CD4-positive, alpha-beta memory T cell (primary cell): ENCODE data around the gene UBALD2. TPM values are rescaled to one million over a fixed set of nuclear protein-coding genes. Genes with fewer than 3 reads are reported as not detected.
A peak's percentile ranks its signal among the peaks of the same experiment; 100 is the strongest.
"Not testable (repeated sequence)": the region's sequence is repeated elsewhere in the genome, so short reads cannot be mapped to it uniquely, and the experiment has no call there.

Experiments
- CTCF ChIA-PET: fragments of 350-600 bp; sonication (Branson Sonifier 250); formaldehyde crosslinking; loops from one replicate; lab custom pipeline; 2021; ENCODE audit warnings: inconsistent platforms; ENCODE audit not compliant: partially characterized antibody; lab: Charles Lee
- POLR2A ChIA-PET: fragments of 350-600 bp; sonication (Branson Sonifier 250); formaldehyde crosslinking; loops from one replicate; lab custom pipeline; 2021; ENCODE audit not compliant: partially characterized antibody; lab: Charles Lee
- DNase-seq, 5 donors: peaks; one replicate each; pipeline versions ENCODE4 v3.0.0 to v3.0.0-alpha.2; 2020 to 2022; ENCODE audit warnings: mixed read lengths in 1 of 5
- H3K27ac ChIP-seq: one replicate; pipeline ENCODE4 v1.7.0; 2013; ENCODE audit warnings: low read depth, low read length
- H3K27me3 ChIP-seq: 2 replicates; pipeline ENCODE4 v1.7.0; 2013; ENCODE audit warnings: mild to moderate bottlenecking, low read length, moderate library complexity; ENCODE audit not compliant: insufficient read depth
- H3K36me3 ChIP-seq: 2 replicates; pipeline ENCODE4 v1.7.0; 2013; ENCODE audit warnings: mild to moderate bottlenecking, low read length, moderate library complexity; ENCODE audit not compliant: insufficient read depth
- H3K4me1 ChIP-seq: 2 replicates; pipeline ENCODE4 v1.7.0; 2013; ENCODE audit warnings: mild to moderate bottlenecking, low read length, moderate library complexity; ENCODE audit not compliant: insufficient read depth
- H3K4me3 ChIP-seq, 2 donors: one replicate each; pipeline ENCODE4 v1.7.0; 2013; ENCODE audit warnings: low read length in 2 of 2, mild to moderate bottlenecking in 1 of 2
- H3K9me3 ChIP-seq, 2 donors: one replicate each; pipeline ENCODE4 v1.7.0; 2013; ENCODE audit warnings: low read length in 2 of 2, control low read depth in 1 of 2; ENCODE audit not compliant: control insufficient read depth in 1 of 2
- H3K27ac Mint-ChIP-seq, 7 donors: one replicate each; pipeline ENCODE4 v1.8.0; 2020 to 2021; ENCODE audit warnings: mixed read lengths in 7 of 7, mild to moderate bottlenecking in 6 of 7, inconsistent platforms in 3 of 7, moderate library complexity in 3 of 7
- H3K27me3 Mint-ChIP-seq, 2 donors: one replicate each; pipeline ENCODE4 v1.8.0; 2020 to 2021; ENCODE audit warnings: mixed read lengths in 2 of 2
- H3K36me3 Mint-ChIP-seq, 2 donors: one replicate each; pipeline ENCODE4 v1.8.0; 2020 to 2021; ENCODE audit warnings: mixed read lengths in 2 of 2, inconsistent platforms in 1 of 2, mild to moderate bottlenecking in 1 of 2
- H3K4me1 Mint-ChIP-seq, 4 donors: one replicate each; pipeline ENCODE4 v1.8.0; 2020 to 2021; ENCODE audit warnings: mixed read lengths in 4 of 4, mild to moderate bottlenecking in 1 of 4
- H3K4me3 Mint-ChIP-seq, 8 donors: one replicate each; pipeline ENCODE4 v1.8.0; 2020 to 2021; ENCODE audit warnings: mixed read lengths in 8 of 8, mild to moderate bottlenecking in 7 of 8, moderate library complexity in 6 of 8, inconsistent platforms in 3 of 8
- H3K9me3 Mint-ChIP-seq, 8 donors: one replicate each; pipeline ENCODE4 v1.8.0; 2020 to 2021; ENCODE audit warnings: mixed read lengths in 8 of 8, mild to moderate bottlenecking in 5 of 8, inconsistent platforms in 3 of 8, moderate library complexity in 1 of 8
- intact Hi-C: fragments of 100-400 bp; cut with micrococcal nuclease; formaldehyde crosslinking; loops from one replicate; pipeline ENCODE4 v1.15.1; 2023
- polyA plus RNA-seq, 2 donors: library from polyadenylated mRNA; unstranded; fragments of 300-500 nt; fragmentation: Illumina TruSeq; gene quantifications; one replicate each; pipeline ENCODE4 v1.2.3, GENCODE V29; 2021
- total RNA-seq, 2 experiments: library from RNA; stranded (reverse); gene quantifications; one replicate each; pipeline ENCODE4 v1.2.3, GENCODE V29; 2021

UBALD2 gene
- total and polyA plus RNA-seq, 4 experiments from 2014 or later = 6.2 to 103 (median 55.9) TPM

DNA sequence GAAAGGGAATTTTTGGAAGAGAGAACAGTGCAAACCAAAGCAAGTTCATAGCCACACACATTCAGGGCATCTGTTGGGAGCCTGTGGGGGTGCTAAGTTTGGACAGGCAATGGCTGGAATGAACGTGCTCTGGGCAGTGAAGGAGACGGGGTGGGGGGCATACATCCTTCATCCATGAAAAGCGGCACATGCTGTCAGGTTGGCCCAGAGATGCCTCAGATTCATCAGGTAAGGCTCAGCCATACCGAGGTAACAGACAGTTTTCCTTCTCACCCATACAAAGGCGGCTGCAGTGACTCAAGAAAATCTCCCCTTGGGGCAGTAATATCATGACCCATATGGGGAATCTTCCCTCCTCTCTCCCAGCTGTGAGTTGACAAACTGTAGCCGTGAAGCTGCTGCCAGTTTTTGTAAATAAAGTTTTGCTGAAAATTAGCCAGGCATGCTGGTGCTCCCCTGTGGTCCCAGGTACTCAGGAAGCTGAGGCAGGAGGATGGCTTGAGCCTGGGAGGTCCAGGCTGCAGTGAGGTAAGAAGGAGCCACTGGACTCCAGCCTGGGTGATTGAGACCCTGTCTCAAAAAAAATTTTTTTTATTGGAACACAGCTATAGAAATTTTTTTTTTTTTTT, 9.2 kb upstream of the UBALD2 start:
- peaks cover 28 to 54% (median 43%) of the 10 kb centered on the region in 4 donors for H3K4me1 Mint-ChIP-seq
- peaks cover 55% of the 10 kb centered on the region for H3K4me1 ChIP-seq
- H3K4me3 ChIP-seq = no peak overlapping the region
- CTCF ChIA-PET = interaction anchor here (0.9 to 1.8 kb wide), 6 partner anchors 9 to 76 kb away, joined by 3 to 7 read pairs (median 4); no protein-coding TSS in a partner anchor
- no peaks in the 10 kb centered on the region for H3K9me3 ChIP-seq
- no peaks in the 10 kb centered on the region for H3K27me3 Mint-ChIP-seq
- H3K36me3 ChIP-seq = no peaks in the 10 kb centered on the region
- peak overlapping the region in 3 of 8 donors; percentile 33 to 87 (median 46) for H3K4me3 Mint-ChIP-seq
- intact Hi-C loops = no loop called here
- POLR2A ChIA-PET = interaction anchor here (0.9 to 19.8 kb wide), 10 partner anchors 10 to 76 kb away, joined by 3 to 620 read pairs (median 4); partner anchors contain the start of genes RNF157 and UBALD2
- no peaks in the 10 kb centered on the region for H3K27me3 ChIP-seq
- no peaks in the 10 kb centered on the region for H3K36me3 Mint-ChIP-seq
- H3K9me3 Mint-ChIP-seq = peaks cover 0 to 4% (median under 1%) of the 10 kb centered on the region in 8 donors
- H3K27ac Mint-ChIP-seq = peak overlapping the region in 2 of 7 donors; percentile 70 to 79
- no peak overlapping the region for H3K27ac ChIP-seq
- DNase-seq = no peak

DNA sequence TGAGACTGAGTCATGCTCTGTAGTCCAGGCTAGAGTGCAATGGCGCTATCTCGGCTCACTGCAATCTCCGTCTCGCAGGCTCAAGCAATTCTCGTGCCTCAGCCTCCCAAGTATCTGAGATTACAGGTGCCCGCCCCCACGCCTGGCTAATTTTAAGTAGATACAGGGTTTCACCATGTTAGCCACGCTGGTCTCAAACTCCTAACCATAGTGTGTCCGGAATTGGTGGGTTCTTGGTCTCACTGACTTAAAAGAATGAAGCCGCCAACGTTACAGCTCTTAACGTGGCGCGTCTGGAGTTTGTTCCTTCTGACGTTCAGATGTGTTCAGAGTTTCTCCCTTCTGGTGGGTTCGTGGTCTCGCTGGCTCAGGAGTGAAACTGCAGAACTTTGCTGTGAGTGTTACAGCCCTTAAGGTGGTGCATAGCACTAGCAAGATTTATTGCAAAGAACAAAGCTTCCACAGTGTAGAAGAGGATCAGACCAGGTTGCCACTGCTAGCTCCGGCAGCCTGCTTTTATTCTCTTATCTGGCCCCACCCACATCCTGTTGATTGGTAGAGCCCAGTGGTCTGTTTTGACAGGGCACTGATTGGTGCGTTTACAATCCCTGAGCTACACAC, 8.6 kb upstream of the UBALD2 start:
- intact Hi-C loops, H3K36me3 Mint-ChIP-seq, H3K9me3 ChIP-seq, H3K9me3 Mint-ChIP-seq, H3K27me3 Mint-ChIP-seq, H3K27me3 ChIP-seq, H3K27ac ChIP-seq, H3K36me3 ChIP-seq: not testable (repeated sequence)
- H3K27ac Mint-ChIP-seq = peak overlapping the region; percentile 58 to 94 (median 90)
- POLR2A ChIA-PET = interaction anchor here (0.9 to 19.8 kb wide), 10 partner anchors 11 to 77 kb away, joined by 3 to 620 read pairs (median 4); partner anchors contain the start of genes RNF157 and UBALD2
- DNase-seq = peak in 4 of 5 donors; percentile 44 to 63 (median 54)
- H3K4me1 Mint-ChIP-seq = peaks cover 27 to 50% (median 40%) of the 10 kb centered on the region in 4 donors
- peak overlapping the region; percentile 45 to 87 (median 71) for H3K4me3 Mint-ChIP-seq
- CTCF ChIA-PET = interaction anchor here (0.8 to 1.8 kb wide), 7 partner anchors 8 to 77 kb away, joined by 3 to 7 read pairs (median 4); no protein-coding TSS in a partner anchor
- peak overlapping the region in 1 of 2 donors; percentile 30 for H3K4me3 ChIP-seq
- H3K4me1 ChIP-seq = peaks cover 49% of the 10 kb centered on the region

DNA sequence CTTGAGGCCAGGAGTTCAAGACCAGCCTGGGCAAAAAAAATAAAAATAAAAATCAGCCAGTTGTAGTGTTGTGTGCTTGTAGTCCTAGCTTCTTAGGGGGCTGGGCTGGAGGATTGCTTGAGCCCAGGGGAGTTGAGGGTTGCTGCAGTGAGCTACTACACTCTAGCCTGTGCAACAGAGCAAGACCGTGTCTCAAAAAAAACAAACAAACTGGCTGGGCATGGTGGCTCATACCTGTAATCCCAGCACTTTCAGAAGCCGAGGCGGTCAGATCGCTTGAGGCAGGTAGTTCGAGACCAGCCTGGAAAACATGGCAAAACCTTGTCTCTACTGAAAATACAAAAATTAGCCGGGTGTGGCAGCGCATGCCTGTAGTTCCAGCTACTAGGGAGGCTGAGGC, 4.9 kb upstream of the UBALD2 start:
- CTCF ChIA-PET = interaction anchor here (0.8 kb wide), 1 partner anchor 134 kb away, joined by 3 read pairs; no protein-coding TSS in a partner anchor

DNA sequence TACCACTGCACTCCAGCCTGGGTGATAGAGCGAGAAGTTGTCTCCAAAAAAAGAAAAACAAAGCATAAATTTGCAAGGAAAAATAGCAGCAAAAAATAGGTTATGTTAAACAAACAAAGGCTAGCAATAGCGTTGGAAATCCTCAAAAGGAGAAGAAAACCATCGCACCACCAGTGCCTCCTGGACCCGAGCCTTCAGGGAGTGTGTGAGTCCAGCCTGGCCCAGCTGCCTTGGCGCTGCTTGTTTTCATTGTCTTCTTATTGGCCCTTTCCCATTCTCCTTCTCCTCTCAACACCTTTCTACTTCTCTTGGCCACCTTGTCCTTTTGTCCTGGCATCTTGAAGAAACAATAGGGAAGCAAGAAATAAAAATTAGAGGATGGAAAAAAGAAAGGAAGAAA, 4.5 kb upstream of the UBALD2 start:
- ChIA-PET CTCF (interaction anchor here (1.1 to 1.5 kb wide), 2 partner anchors 11 to 81 kb away, joined by 3 to 4 read pairs; no protein-coding TSS in a partner anchor), POLR2A (interaction anchor here (1.2 to 18.5 kb wide), 3 partner anchors 11 to 76 kb away, joined by 5 to 620 read pairs (median 603); partner anchors contain the start of gene RNF157)
- Histone ChIP-seq H3K4me3 (no peak overlapping the region), H3K27ac (no peak overlapping the region), H3K9me3 (no peaks in the 10 kb centered on the region), H3K27me3 (no peaks in the 10 kb centered on the region), H3K36me3 (no peaks in the 10 kb centered on the region), H3K4me1 (peaks cover 33% of the 10 kb centered on the region)
- H3K27ac Mint-ChIP-seq = peak overlapping the region in 1 of 7 donors; percentile 43
- H3K36me3 Mint-ChIP-seq = peaks cover 0 to 5% of the 10 kb centered on the region in 2 donors
- no peak for DNase-seq
- intact Hi-C loops = loop anchor here (10.0 kb wide), 1 partner anchor 356 kb away; the partner anchor contains the start of gene MRPL38
- H3K9me3 Mint-ChIP-seq = peaks cover 0 to 4% (median 0%) of the 10 kb centered on the region in 8 donors
- no peaks in the 10 kb centered on the region for H3K27me3 Mint-ChIP-seq
- H3K4me3 Mint-ChIP-seq = peak overlapping the region in 1 of 8 donors; percentile 17
- H3K4me1 Mint-ChIP-seq = peaks cover 28 to 50% (median 38%) of the 10 kb centered on the region in 4 donors

More for the DNA sequence above, 4.9 kb upstream of the UBALD2 start:
- Histone ChIP-seq H3K36me3 (no peaks in the 10 kb centered on the region), H3K9me3 (no peaks in the 10 kb centered on the region), H3K27me3 (no peaks in the 10 kb centered on the region), H3K27ac (no peak overlapping the region), H3K4me3 (no peak overlapping the region), H3K4me1 (peaks cover 38% of the 10 kb centered on the region)
- peak in 1 of 5 donors; percentile 8 for DNase-seq
- H3K9me3 Mint-ChIP-seq = peaks cover 0 to 4% (median under 1%) of the 10 kb centered on the region in 8 donors
- intact Hi-C loops = loop anchor here (10.0 kb wide), 1 partner anchor 355 kb away; the partner anchor contains the start of gene MRPL38
- peaks cover 0 to 5% of the 10 kb centered on the region in 2 donors for H3K36me3 Mint-ChIP-seq
- POLR2A ChIA-PET = interaction anchor here (1.2 to 18.5 kb wide), 3 partner anchors 10 to 76 kb away, joined by 5 to 620 read pairs (median 603); partner anchors contain the start of gene RNF157
- H3K4me3 Mint-ChIP-seq = no peak overlapping the region
- peak overlapping the region in 1 of 7 donors; percentile 43 for H3K27ac Mint-ChIP-seq
- H3K27me3 Mint-ChIP-seq = no peaks in the 10 kb centered on the region
- peaks cover 31 to 55% (median 42%) of the 10 kb centered on the region in 4 donors for H3K4me1 Mint-ChIP-seq

DNA sequence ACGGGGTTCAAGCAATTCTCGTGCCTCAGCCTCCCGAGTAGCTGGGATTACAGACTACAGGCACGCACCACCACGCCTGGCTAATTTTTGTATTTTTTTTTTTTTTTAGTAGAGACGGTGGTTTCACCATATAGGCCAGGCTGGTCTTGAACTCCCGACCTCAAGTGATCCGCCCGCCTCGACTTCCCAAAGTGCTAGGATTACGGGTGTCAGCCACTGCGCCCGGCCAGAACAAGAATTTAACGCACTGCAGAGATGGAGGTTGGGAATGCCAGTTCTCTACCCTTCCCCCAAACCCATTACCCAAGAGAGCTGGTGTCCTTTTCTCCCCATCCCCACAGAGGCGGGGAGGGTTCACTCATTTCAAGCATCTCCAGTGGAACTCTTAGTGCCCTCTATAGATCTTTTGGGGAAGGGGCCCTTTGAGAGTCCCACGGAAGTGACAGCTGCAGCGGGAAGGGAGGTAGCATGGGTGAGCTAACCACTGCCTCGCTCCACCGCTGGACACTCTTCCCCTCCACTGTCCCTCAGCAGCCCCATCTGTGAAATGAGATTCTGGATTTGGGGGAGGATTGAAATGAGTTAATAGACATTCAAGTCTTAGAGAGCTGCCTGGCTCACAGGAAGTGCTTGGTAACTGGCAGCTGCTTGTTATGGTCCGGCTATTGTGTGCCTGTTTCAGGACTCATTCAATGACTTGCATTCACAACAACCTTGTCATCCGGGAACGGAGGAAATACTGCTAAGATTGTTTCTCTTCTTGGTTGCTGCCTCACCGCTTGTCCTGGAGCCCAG, 3.5 kb upstream of the UBALD2 start:
- Histone ChIP-seq H3K9me3 (no peaks in the 10 kb centered on the region), H3K27me3 (no peaks in the 10 kb centered on the region), H3K36me3 (peaks cover 4% of the 10 kb centered on the region), H3K27ac (no peak overlapping the region), H3K4me3 (no peak overlapping the region), H3K4me1 (peaks cover 26% of the 10 kb centered on the region)
- Mint-ChIP-seq H3K27me3 (no peaks in the 10 kb centered on the region), H3K9me3 (peaks cover 0 to 3% (median 0%) of the 10 kb centered on the region in 8 donors), H3K4me3 (peak overlapping the region in 1 of 8 donors; percentile 39), H3K4me1 (peaks cover 24 to 41% (median 32%) of the 10 kb centered on the region in 4 donors), H3K36me3 (peaks cover 0 to 8% of the 10 kb centered on the region in 2 donors), H3K27ac (peak overlapping the region in 6 of 7 donors; percentile 35 to 93 (median 65))
- CTCF ChIA-PET = interaction anchor here (0.7 to 3.7 kb wide), 4 partner anchors 9 to 82 kb away, joined by 3 to 27 read pairs (median 4); no protein-coding TSS in a partner anchor
- peak in 1 of 5 donors; percentile 8 for DNase-seq
- POLR2A ChIA-PET = interaction anchor here (0.7 to 18.5 kb wide), 5 partner anchors 10 to 77 kb away, joined by 3 to 620 read pairs (median 8); partner anchors contain the start of gene RNF157
- intact Hi-C loops = loop anchor here (10.0 kb wide), 1 partner anchor 357 kb away; the partner anchor contains the start of gene MRPL38

DNA sequence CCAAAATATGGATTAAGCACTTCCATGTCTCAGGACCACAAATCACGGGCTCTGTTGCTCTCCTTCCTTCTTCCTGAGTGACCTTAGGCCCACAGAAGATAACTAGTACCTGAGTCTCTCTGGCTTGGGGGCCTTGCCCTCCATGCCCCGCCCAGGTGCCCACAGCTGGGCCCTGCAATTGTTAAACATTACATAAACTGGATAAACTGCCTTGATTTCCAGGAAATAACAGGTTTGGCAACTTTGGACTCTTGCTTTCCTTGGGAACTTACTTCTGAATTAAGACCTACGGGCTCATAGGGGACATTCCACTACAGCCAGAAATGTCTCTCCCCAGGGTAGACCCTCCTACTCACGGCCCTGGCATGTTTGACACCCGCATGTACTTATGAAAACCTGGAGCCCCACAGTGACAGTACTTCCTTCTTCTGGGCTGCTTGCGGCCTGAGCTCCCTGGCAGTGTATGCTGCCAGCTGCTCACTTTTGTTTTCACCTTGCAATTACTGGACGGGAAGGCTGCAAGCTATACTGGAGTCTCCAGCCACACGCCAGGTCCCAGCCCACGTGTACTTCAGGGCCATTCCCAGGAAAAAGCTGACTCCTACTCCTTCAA, 2.3 kb upstream of the UBALD2 start:
- intact Hi-C loops = loop anchor here (10.0 kb wide), 1 partner anchor 358 kb away; the partner anchor contains the start of gene MRPL38

More for the DNA sequence above, 2.3 kb upstream of the UBALD2 start:
- H3K9me3 Mint-ChIP-seq = no peaks in the 10 kb centered on the region
- no peaks in the 10 kb centered on the region for H3K27me3 Mint-ChIP-seq
- H3K4me3 Mint-ChIP-seq = peak overlapping the region in 5 of 8 donors; percentile 6 to 53 (median 35)
- peaks cover 23 to 48% (median 35%) of the 10 kb centered on the region in 4 donors for H3K4me1 Mint-ChIP-seq
- H3K27ac Mint-ChIP-seq = peak overlapping the region in 6 of 7 donors; percentile 87 to 93 (median 89)
- POLR2A ChIA-PET = interaction anchor here (1.1 to 18.5 kb wide), 6 partner anchors 9 to 119 kb away, joined by 5 to 620 read pairs (median 80); partner anchors contain the start of genes FOXJ1 and RNF157
- Histone ChIP-seq H3K4me3 (no peak overlapping the region), H3K36me3 (peaks cover 11% of the 10 kb centered on the region), H3K27me3 (no peaks in the 10 kb centered on the region), H3K4me1 (peaks cover 36% of the 10 kb centered on the region), H3K9me3 (no peaks in the 10 kb centered on the region), H3K27ac (no peak overlapping the region)
- DNase-seq = peak in 1 of 5 donors; percentile 22
- H3K36me3 Mint-ChIP-seq = peaks cover 4 to 19% of the 10 kb centered on the region in 2 donors
- CTCF ChIA-PET = interaction anchor here (0.7 to 3.7 kb wide), 10 partner anchors 10 to 139 kb away, joined by 3 to 27 read pairs (median 6); partner anchors contain the start of gene RNF157
